HCT116 (cell line): Measurements from ENCODE around the gene MYO3B. TPM values are rescaled to one million over a fixed set of nuclear protein-coding genes. Genes with fewer than 3 reads are reported as not detected.

ENCODE experiments used
- ATAC-seq: fragments of 200-7000 bp; cut with Tn5 transposase; 2 replicates; pipeline ENCODE4 v1.9.1; 2020; ENCODE audit warnings: mild to moderate bottlenecking, moderate library complexity
- BruUV-seq: library from RNA; stranded (reverse); fragments of 400-500 nt; replicated peaks from 2 replicates; lab custom pipeline; 2021; lab: Mats Ljungman, UMichigan
- CTCF ChIA-PET: fragments of 300-600 bp; sonication (Branson Sonifier 250); formaldehyde crosslinking; loops from one replicate; lab custom pipeline; 2021; ENCODE audit warnings: antibody characterized with exemption; lab: Charles Lee
- POLR2A ChIA-PET: fragments of 300-600, 350-600 bp; sonication (Branson Sonifier 250); formaldehyde crosslinking; loops from one replicate; lab custom pipeline; 2021; ENCODE audit warnings: antibody characterized with exemption; lab: Charles Lee
- RAD21 ChIA-PET, 2 experiments: fragments of 300-600 bp; sonication (Branson Sonifier 250); formaldehyde crosslinking; loops; one replicate each; lab custom pipeline; 2023; ENCODE audit warnings: low total read pairs in 2 of 2; ENCODE audit not compliant: uncharacterized antibody in 2 of 2, unreplicated experiment in 2 of 2, low non-redundant PET in 1 of 2; lab: Charles Lee
- DNase-seq: peaks from one replicate; pipeline ENCODE4 v3.0.0-alpha.2; 2010; ENCODE audit warnings: low read depth, low spot score
- H2AFZ ChIP-seq: fragments of 200-600 bp; shearing (Covaris generic), sonication (generic); 2 replicates; pipeline ENCODE4 v1.6.1; 2017; ENCODE audit warnings: low read depth, mixed run types, mixed read lengths, antibody characterized with exemption, low read length; ENCODE audit not compliant: poor library complexity, severe bottlenecking
- H3K27ac ChIP-seq: 2 replicates; pipeline ENCODE4 v1.5.1; 2012; ENCODE audit warnings: low read depth, low read length
- H3K27me3 ChIP-seq: fragments of 200-600 bp; sonication (generic); 2 replicates; pipeline ENCODE4 v1.6.1; 2016; ENCODE audit warnings: mixed run types, low read length, mixed read lengths; ENCODE audit not compliant: insufficient read depth
- H3K36me3 ChIP-seq, 2 experiments: fragments of 200-500 bp in 1 of 2; fragments of 200-600 bp in 1 of 2; sonication (Bioruptor generic) in 1 of 2; sonication (generic) in 1 of 2; 2 replicates each; pipeline versions ENCODE4 v1.5.1 to v1.6.1; 2014 to 2016; ENCODE audit warnings: low read length in 2 of 2, inconsistent platforms in 1 of 2, mixed read lengths in 1 of 2, mixed run types in 1 of 2; ENCODE audit not compliant: insufficient read depth in 2 of 2, control insufficient read depth in 1 of 2
- H3K4me1 ChIP-seq, 2 experiments: fragments of 200-600 bp in 1 of 2; sonication (generic) in 1 of 2; 2 replicates each; pipeline versions ENCODE4 v1.5.1 to v1.6.1; 2012 to 2017; ENCODE audit warnings: low read length in 2 of 2, inconsistent platforms in 1 of 2, mild to moderate bottlenecking in 1 of 2, mixed read lengths in 1 of 2, mixed run types in 1 of 2, moderate library complexity in 1 of 2; ENCODE audit not compliant: insufficient read depth in 2 of 2, control insufficient read depth in 1 of 2
- H3K4me2 ChIP-seq: fragments of 200-600 bp; sonication (generic); 2 replicates; pipeline ENCODE4 v1.6.1; 2017; ENCODE audit warnings: mixed run types, low read length, mixed read lengths
- H3K4me3 ChIP-seq, 2 experiments: fragments of 200-600 bp in 1 of 2; sonication (generic) in 1 of 2; replicated peaks in 1 of 2; 2 replicates each; pipeline ENCODE4 v1.5.1; 2011 to 2016; ENCODE audit warnings: low read length in 2 of 2, control low read depth in 1 of 2, low read depth in 1 of 2, mild to moderate bottlenecking in 1 of 2, mixed read lengths in 1 of 2, mixed run types in 1 of 2
- H3K79me2 ChIP-seq: fragments of 200-600 bp; sonication (generic); 2 replicates; pipeline ENCODE4 v1.6.1; 2017; ENCODE audit warnings: mild to moderate bottlenecking, mixed run types, low read length, moderate library complexity, mixed read lengths; ENCODE audit not compliant: insufficient read depth
- H3K9ac ChIP-seq: fragments of 200-600 bp; sonication (generic); 2 replicates; pipeline ENCODE4 v1.6.1; 2016; ENCODE audit warnings: low read length, mixed read lengths
- H3K9me2 ChIP-seq: fragments of 200-600 bp; sonication (generic), shearing (Covaris generic); 2 replicates; pipeline ENCODE4 v1.6.1; 2017; ENCODE audit warnings: mixed run types, mild to moderate bottlenecking, moderate library complexity; ENCODE audit not compliant: insufficient read depth
- H3K9me3 ChIP-seq, 2 experiments: fragments of 200-500 bp in 1 of 2; fragments of 200-600 bp in 1 of 2; sonication (Bioruptor generic) in 1 of 2; sonication (generic) in 1 of 2; 2 replicates each; pipeline ENCODE4 v1.6.1; 2014 to 2017; ENCODE audit warnings: low read length in 2 of 2, mixed read lengths in 2 of 2, inconsistent platforms in 1 of 2, low read depth in 1 of 2, mild to moderate bottlenecking in 1 of 2, mixed run types in 1 of 2, moderate library complexity in 1 of 2; ENCODE audit not compliant: control insufficient read depth in 1 of 2, insufficient read depth in 1 of 2
- H4K20me1 ChIP-seq: fragments of 200-600 bp; sonication (generic), shearing (Covaris generic); 2 replicates; pipeline ENCODE4 v1.6.1; 2017; ENCODE audit warnings: mixed run types, mild to moderate bottlenecking, moderate library complexity; ENCODE audit not compliant: insufficient read depth
- ATF3 ChIP-seq: IDR thresholded peaks from 2 replicates; pipeline ENCODE4 v1.6.1; 2012
- CBX3 ChIP-seq: IDR thresholded peaks from 2 replicates; pipeline ENCODE4 v1.6.1; 2012; ENCODE audit warnings: low read depth
- CEBPB ChIP-seq: IDR thresholded peaks from 2 replicates; pipeline ENCODE4 v1.6.1; 2012; ENCODE audit warnings: low read depth
- ELF1 ChIP-seq: IDR thresholded peaks from 2 replicates; pipeline ENCODE4 v1.6.1; 2012; ENCODE audit warnings: low read depth, borderline replicate concordance
- EZH2 ChIP-seq: fragments of 200-600 bp; sonication (generic); IDR thresholded peaks from 2 replicates; pipeline ENCODE4 v1.6.1; 2017; ENCODE audit warnings: antibody characterized with exemption, mixed run types
- EZH2phosphoT487 ChIP-seq: fragments of 200-600 bp; IDR thresholded peaks from 2 replicates; pipeline ENCODE4 v1.6.1; 2018; ENCODE audit warnings: antibody characterized with exemption, borderline replicate concordance
- FOSL1 ChIP-seq: IDR thresholded peaks from 2 replicates; pipeline ENCODE4 v1.6.1; 2012; ENCODE audit warnings: low read depth
- JUND ChIP-seq: IDR thresholded peaks from 2 replicates; pipeline ENCODE4 v1.6.1; 2012
- POLR2A ChIP-seq: IDR thresholded peaks from 2 replicates; pipeline ENCODE4 v1.7.0; 2011; ENCODE audit warnings: borderline replicate concordance; ENCODE audit not compliant: insufficient read depth, insufficient read length; ENCODE audit errors: extremely low read depth
- POLR2AphosphoS5 ChIP-seq: IDR thresholded peaks from 2 replicates; pipeline ENCODE4 v1.6.1; 2011; ENCODE audit warnings: mild to moderate bottlenecking, low read depth, low read length, moderate library complexity
- RAD21 ChIP-seq: IDR thresholded peaks from 2 replicates; pipeline ENCODE4 v1.6.1; 2012; ENCODE audit warnings: low read depth, mild to moderate bottlenecking
- REST ChIP-seq: IDR thresholded peaks from 2 replicates; pipeline ENCODE4 v1.6.1; 2012; ENCODE audit warnings: low read depth
- SIN3A ChIP-seq: IDR thresholded peaks from 2 replicates; pipeline ENCODE4 v1.6.1; 2012; ENCODE audit warnings: low read depth
- SP1 ChIP-seq: IDR thresholded peaks from 2 replicates; pipeline ENCODE4 v1.6.1; 2012; ENCODE audit warnings: low read depth
- SRF ChIP-seq: IDR thresholded peaks from 2 replicates; pipeline ENCODE4 v1.6.1; 2012; ENCODE audit warnings: low read depth
- ZFX ChIP-seq: fragments of 450-650 bp; IDR thresholded peaks from 2 replicates; pipeline ENCODE4 v1.6.1; 2017
- ZNF274 ChIP-seq: fragments of 200-500 bp; sonication (Bioruptor generic); IDR thresholded peaks from 2 replicates; pipeline ENCODE4 v1.6.1; 2014; ENCODE audit warnings: mild to moderate bottlenecking, low read depth, low read length, inconsistent platforms
- intact Hi-C: fragments of 100-400 bp; cut with micrococcal nuclease; formaldehyde crosslinking; loops from 2 replicates; pipeline ENCODE4 v1.10.0; 2022
- total RNA-seq: library from RNA; stranded (reverse); gene quantifications from one replicate; pipeline ENCODE4 v1.2.1, GENCODE V29; 2021; ENCODE audit not compliant: unreplicated experiment
- TF ChIP-seq, protein P1 (sequence below): IDR thresholded peaks from 2 replicates; pipeline ENCODE4 v1.6.1; 2012
- TF ChIP-seq, protein P2 (sequence below): IDR thresholded peaks from 2 replicates; pipeline ENCODE4 v1.6.1; 2011; ENCODE audit warnings: mild to moderate bottlenecking, low read length, moderate library complexity; ENCODE audit not compliant: insufficient replicate concordance; ENCODE audit errors: extremely low read depth
- TF ChIP-seq, protein P3 (sequence below), 3 experiments: fragments of 200-600 bp in 1 of 3; sonication (generic) in 1 of 3; IDR thresholded peaks in 2 of 3; conservative IDR thresholded peaks in 1 of 3; 2 replicates each; pipeline ENCODE4 v1.5.1; 2012 to 2017; ENCODE audit warnings: low read depth in 2 of 3, low read length in 2 of 3, antibody characterized with exemption in 1 of 3, borderline replicate concordance in 1 of 3, control low read depth in 1 of 3, mild to moderate bottlenecking in 1 of 3, mixed read lengths in 1 of 3, mixed run types in 1 of 3, moderate library complexity in 1 of 3; ENCODE audit not compliant: insufficient read depth in 1 of 3

The MYO3B gene
- total RNA-seq, 1 experiment from 2014 or later, result not detected

- Histone ChIP-seq H3K27me3 (no peaks in the 10 kb centered on the region), H2AFZ (no peak overlapping the region), H3K4me3 (no peak overlapping the region), H3K79me2 (no peaks in the 10 kb centered on the region), H3K9me3 (no peaks in the 10 kb centered on the region), H3K27ac (no peak overlapping the region)
- intact Hi-C loops, result no loop called here
- ATAC-seq, result no peak
- BruUV-seq, result no TSS peak
- TF ChIP-seq ZFX, result no peak
- no peak for TF ChIP-seq CBX3
- no peak for TF ChIP-seq SIN3A
- TF ChIP-seq EZH2, result no peak
- TF ChIP-seq CEBPB, result no peak
- no peak for TF ChIP-seq SRF
- TF ChIP-seq JUND, result no peak
- no peak for TF ChIP-seq REST
- no peak for TF ChIP-seq POLR2A
- TF ChIP-seq ELF1, result no peak
- TF ChIP-seq, protein P1, sequence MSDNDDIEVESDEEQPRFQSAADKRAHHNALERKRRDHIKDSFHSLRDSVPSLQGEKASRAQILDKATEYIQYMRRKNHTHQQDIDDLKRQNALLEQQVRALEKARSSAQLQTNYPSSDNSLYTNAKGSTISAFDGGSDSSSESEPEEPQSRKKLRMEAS, result no peak
- no peak for TF ChIP-seq ZNF274
- TF ChIP-seq FOSL1, result no peak
- TF ChIP-seq, protein P2, sequence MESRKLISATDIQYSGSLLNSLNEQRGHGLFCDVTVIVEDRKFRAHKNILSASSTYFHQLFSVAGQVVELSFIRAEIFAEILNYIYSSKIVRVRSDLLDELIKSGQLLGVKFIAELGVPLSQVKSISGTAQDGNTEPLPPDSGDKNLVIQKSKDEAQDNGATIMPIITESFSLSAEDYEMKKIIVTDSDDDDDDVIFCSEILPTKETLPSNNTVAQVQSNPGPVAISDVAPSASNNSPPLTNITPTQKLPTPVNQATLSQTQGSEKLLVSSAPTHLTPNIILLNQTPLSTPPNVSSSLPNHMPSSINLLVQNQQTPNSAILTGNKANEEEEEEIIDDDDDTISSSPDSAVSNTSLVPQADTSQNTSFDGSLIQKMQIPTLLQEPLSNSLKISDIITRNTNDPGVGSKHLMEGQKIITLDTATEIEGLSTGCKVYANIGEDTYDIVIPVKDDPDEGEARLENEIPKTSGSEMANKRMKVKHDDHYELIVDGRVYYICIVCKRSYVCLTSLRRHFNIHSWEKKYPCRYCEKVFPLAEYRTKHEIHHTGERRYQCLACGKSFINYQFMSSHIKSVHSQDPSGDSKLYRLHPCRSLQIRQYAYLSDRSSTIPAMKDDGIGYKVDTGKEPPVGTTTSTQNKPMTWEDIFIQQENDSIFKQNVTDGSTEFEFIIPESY, result no peak
- TF ChIP-seq, protein P3, sequence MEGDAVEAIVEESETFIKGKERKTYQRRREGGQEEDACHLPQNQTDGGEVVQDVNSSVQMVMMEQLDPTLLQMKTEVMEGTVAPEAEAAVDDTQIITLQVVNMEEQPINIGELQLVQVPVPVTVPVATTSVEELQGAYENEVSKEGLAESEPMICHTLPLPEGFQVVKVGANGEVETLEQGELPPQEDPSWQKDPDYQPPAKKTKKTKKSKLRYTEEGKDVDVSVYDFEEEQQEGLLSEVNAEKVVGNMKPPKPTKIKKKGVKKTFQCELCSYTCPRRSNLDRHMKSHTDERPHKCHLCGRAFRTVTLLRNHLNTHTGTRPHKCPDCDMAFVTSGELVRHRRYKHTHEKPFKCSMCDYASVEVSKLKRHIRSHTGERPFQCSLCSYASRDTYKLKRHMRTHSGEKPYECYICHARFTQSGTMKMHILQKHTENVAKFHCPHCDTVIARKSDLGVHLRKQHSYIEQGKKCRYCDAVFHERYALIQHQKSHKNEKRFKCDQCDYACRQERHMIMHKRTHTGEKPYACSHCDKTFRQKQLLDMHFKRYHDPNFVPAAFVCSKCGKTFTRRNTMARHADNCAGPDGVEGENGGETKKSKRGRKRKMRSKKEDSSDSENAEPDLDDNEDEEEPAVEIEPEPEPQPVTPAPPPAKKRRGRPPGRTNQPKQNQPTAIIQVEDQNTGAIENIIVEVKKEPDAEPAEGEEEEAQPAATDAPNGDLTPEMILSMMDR (IDR thresholded peaks at IDR 0.05 in 2 of 3, conservative IDR thresholded peaks at IDR 0.05 in 1 of 3; ENCODE audit: borderline replicate concordance in 1 of 3, insufficient read depth in 1 of 3, low read depth in 2 of 3, low read length in 2 of 3), result no peak
- TF ChIP-seq ATF3, result no peak
- no peak for TF ChIP-seq POLR2AphosphoS5
- TF ChIP-seq EZH2phosphoT487, result no peak
- TF ChIP-seq SP1, result no peak
- TF ChIP-seq RAD21, result no peak
- TF ChIP-seq, all 23 proteins: peak for 0
- Histone ChIP-seq H3K4me2 (no peak overlapping the region), H3K9me2 (no peaks in the 10 kb centered on the region), H4K20me1 (no peaks in the 10 kb centered on the region), H3K9ac (no peak overlapping the region), H3K36me3 (no peaks in the 10 kb centered on the region), H3K4me1 (no peaks in the 10 kb centered on the region)
- no peak for DNase-seq
- ChIA-PET RAD21 (no interaction called here), CTCF (interaction anchor here (0.8 kb wide), 1 partner anchor 37 kb away, joined by 3 read pairs; no protein-coding TSS in a partner anchor), POLR2A (no interaction called here)
Observed at GRCh38 chr2:170332676-170333402, 154.9 kb downstream of the MYO3B start.
